ENCODE results near the gene IL11RA.

GRCh38 chr9:34658461-34658860 is 6.5 kb downstream of the IL11RA start:
- TF ChIP-seq, protein P1, sequence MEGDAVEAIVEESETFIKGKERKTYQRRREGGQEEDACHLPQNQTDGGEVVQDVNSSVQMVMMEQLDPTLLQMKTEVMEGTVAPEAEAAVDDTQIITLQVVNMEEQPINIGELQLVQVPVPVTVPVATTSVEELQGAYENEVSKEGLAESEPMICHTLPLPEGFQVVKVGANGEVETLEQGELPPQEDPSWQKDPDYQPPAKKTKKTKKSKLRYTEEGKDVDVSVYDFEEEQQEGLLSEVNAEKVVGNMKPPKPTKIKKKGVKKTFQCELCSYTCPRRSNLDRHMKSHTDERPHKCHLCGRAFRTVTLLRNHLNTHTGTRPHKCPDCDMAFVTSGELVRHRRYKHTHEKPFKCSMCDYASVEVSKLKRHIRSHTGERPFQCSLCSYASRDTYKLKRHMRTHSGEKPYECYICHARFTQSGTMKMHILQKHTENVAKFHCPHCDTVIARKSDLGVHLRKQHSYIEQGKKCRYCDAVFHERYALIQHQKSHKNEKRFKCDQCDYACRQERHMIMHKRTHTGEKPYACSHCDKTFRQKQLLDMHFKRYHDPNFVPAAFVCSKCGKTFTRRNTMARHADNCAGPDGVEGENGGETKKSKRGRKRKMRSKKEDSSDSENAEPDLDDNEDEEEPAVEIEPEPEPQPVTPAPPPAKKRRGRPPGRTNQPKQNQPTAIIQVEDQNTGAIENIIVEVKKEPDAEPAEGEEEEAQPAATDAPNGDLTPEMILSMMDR (IDR thresholded peaks at IDR 0.05; ENCODE audit: insufficient read depth, low read length, poor library complexity, severe bottlenecking), result no peak
- no peak for TF ChIP-seq EZH2phosphoT487 (conservative IDR thresholded peaks at IDR 0.05; ENCODE audit: low read length)
